Loucy (cell line): Measurements from ENCODE around the gene DSCAML1.

ENCODE experiments used
- H2AFZ ChIP-seq: fragments of 200-600 bp; sonication (generic); 2 replicates; pipeline ENCODE4 v1.6.0; 2016; ENCODE audit warnings: antibody characterized with exemption, mild to moderate bottlenecking, low read length, moderate library complexity
- H3F3A ChIP-seq: fragments of 200-600 bp; 2 replicates; pipeline ENCODE4 v1.6.0; 2016; ENCODE audit warnings: antibody characterized with exemption, low read depth, mild to moderate bottlenecking
- H3K27me3 ChIP-seq: fragments of 200-600 bp; sonication (generic); 2 replicates; pipeline ENCODE4 v1.6.1; 2014; ENCODE audit warnings: low read length, mild to moderate bottlenecking; ENCODE audit not compliant: insufficient read depth, poor library complexity, severe bottlenecking
- H3K36me3 ChIP-seq: fragments of 200-600 bp; sonication (generic); 2 replicates; pipeline ENCODE4 v1.6.1; 2016; ENCODE audit warnings: low read length; ENCODE audit not compliant: insufficient read depth
- H3K4me1 ChIP-seq: fragments of 200-600 bp; sonication (generic); 2 replicates; pipeline ENCODE4 v1.5.1; 2014; ENCODE audit warnings: low read length, mild to moderate bottlenecking; ENCODE audit not compliant: insufficient read depth, poor library complexity, severe bottlenecking
- H3K4me2 ChIP-seq: fragments of 200-600 bp; sonication (generic); 2 replicates; pipeline ENCODE4 v1.6.0; 2014; ENCODE audit warnings: antibody characterized with exemption, low read length, low read depth, mild to moderate bottlenecking; ENCODE audit not compliant: poor library complexity, severe bottlenecking
- H3K4me3 ChIP-seq: fragments of 200-600 bp; sonication (generic); 2 replicates; pipeline ENCODE4 v1.5.1; 2014; ENCODE audit warnings: low read length, mild to moderate bottlenecking, mixed read lengths; ENCODE audit not compliant: poor library complexity, severe bottlenecking
- H3K79me2 ChIP-seq: fragments of 200-600 bp; sonication (generic); 2 replicates; pipeline ENCODE4 v1.6.1; 2014; ENCODE audit warnings: low read length; ENCODE audit not compliant: insufficient read depth
- H3K9ac ChIP-seq: fragments of 200-600 bp; sonication (generic); 2 replicates; pipeline ENCODE4 v1.6.0; 2014; ENCODE audit warnings: mild to moderate bottlenecking, low read depth, low read length, moderate library complexity; ENCODE audit not compliant: poor library complexity, severe bottlenecking
- H3K9me2 ChIP-seq: fragments of 200-600 bp; sonication (generic); replicated peaks from 2 replicates; pipeline ENCODE4 v1.6.1; 2016; ENCODE audit warnings: low read depth, low read length, mixed read lengths
- H3K9me3 ChIP-seq: fragments of 200-600 bp; sonication (generic); 2 replicates; pipeline ENCODE4 v1.6.1; 2014; ENCODE audit warnings: mild to moderate bottlenecking, antibody characterized with exemption, low read length, low read depth; ENCODE audit not compliant: insufficient read depth
- H4K20me1 ChIP-seq: fragments of 200-600 bp; sonication (generic); 2 replicates; pipeline ENCODE4 v1.6.0; 2014; ENCODE audit warnings: antibody characterized with exemption, low read length, mild to moderate bottlenecking; ENCODE audit not compliant: insufficient read depth, poor library complexity, severe bottlenecking
- CTCF ChIP-seq: fragments of 200-600 bp; sonication (generic); conservative IDR thresholded peaks from 2 replicates; pipeline ENCODE4 v1.5.1; 2014; ENCODE audit warnings: mild to moderate bottlenecking, antibody characterized with exemption, low read length
- EZH2phosphoT487 ChIP-seq: fragments of 200-600 bp; IDR thresholded peaks from 2 replicates; pipeline ENCODE4 v1.6.1; 2018; ENCODE audit warnings: antibody characterized with exemption, mild to moderate bottlenecking, moderate library complexity, borderline replicate concordance

The DSCAML1 gene

GRCh38 chr11:117390743-117391142, 406.3 kb downstream of the DSCAML1 start:
- no peaks in the 10 kb centered on the region for H3K36me3 ChIP-seq
- no peaks in the 10 kb centered on the region for H4K20me1 ChIP-seq
- H3K4me2 ChIP-seq, result no peak overlapping the region
- no peaks in the 10 kb centered on the region for H3K9me3 ChIP-seq
- H2AFZ ChIP-seq, result no peak overlapping the region
- no peaks in the 10 kb centered on the region for H3K9me2 ChIP-seq
- H3K9ac ChIP-seq, result no peak overlapping the region
- no peaks in the 10 kb centered on the region for H3K79me2 ChIP-seq
- no peaks in the 10 kb centered on the region for H3K4me1 ChIP-seq
- H3K27me3 ChIP-seq, result no peaks in the 10 kb centered on the region
- TF ChIP-seq EZH2phosphoT487 (no peak), CTCF (no peak)
- no peak overlapping the region for H3K4me3 ChIP-seq
- no peaks in the 10 kb centered on the region for H3F3A ChIP-seq

- Histone ChIP-seq H4K20me1 (no peaks in the 10 kb centered on the region), H3K4me3 (no peak overlapping the region), H3F3A (no peaks in the 10 kb centered on the region), H2AFZ (no peak overlapping the region), H3K9me2 (no peaks in the 10 kb centered on the region), H3K27me3 (no peaks in the 10 kb centered on the region), H3K4me1 (no peaks in the 10 kb centered on the region), H3K79me2 (no peaks in the 10 kb centered on the region), H3K9me3 (no peaks in the 10 kb centered on the region), H3K9ac (no peak overlapping the region), H3K4me2 (no peak overlapping the region), H3K36me3 (no peaks in the 10 kb centered on the region)
- TF ChIP-seq CTCF (no peak), EZH2phosphoT487 (no peak)
Measured at GRCh38 chr11:117387992-117388755, 408.8 kb downstream of the DSCAML1 start.

DNA sequence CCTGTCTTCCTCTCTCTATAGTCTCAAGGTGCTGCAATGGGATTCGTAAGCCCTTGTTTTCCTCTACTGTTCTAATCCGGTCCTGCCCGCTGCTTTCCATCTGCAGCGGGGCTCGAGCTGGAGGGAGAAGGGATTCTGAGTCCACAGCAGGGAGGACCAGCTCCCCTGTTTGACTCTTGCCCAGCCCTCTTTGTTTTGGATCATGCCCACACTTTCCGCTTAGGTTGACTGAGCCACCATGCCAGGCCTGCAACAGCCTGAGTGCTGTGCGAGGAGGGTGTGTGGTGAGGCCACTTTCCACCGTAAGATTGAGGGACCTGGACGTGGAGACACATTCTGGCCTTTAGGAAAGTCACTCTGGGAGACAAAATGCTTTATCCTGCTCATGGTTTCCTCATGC, 411.1 kb downstream of the DSCAML1 start:
- Histone ChIP-seq H3K4me2 (no peak overlapping the region), H3K9ac (no peak overlapping the region), H3K4me3 (no peak overlapping the region), H2AFZ (no peak overlapping the region), H3K9me3 (no peaks in the 10 kb centered on the region), H3F3A (no peaks in the 10 kb centered on the region), H3K9me2 (no peaks in the 10 kb centered on the region), H3K79me2 (no peaks in the 10 kb centered on the region), H3K36me3 (no peaks in the 10 kb centered on the region), H4K20me1 (no peaks in the 10 kb centered on the region), H3K4me1 (no peaks in the 10 kb centered on the region), H3K27me3 (no peaks in the 10 kb centered on the region)
- TF ChIP-seq EZH2phosphoT487 (no peak), CTCF (no peak)
